AG09319 (cell line): Measurements from ENCODE around the gene DEFB125.
"Not testable (repeated sequence)": the region's sequence is repeated elsewhere in the genome, so short reads cannot be mapped to it uniquely, and the experiment has no call there.

Experiments used
- DNase-seq: peaks from one replicate; pipeline ENCODE4 v3.0.0-alpha.2; 2010; ENCODE audit warnings: low read depth; ENCODE audit errors: extremely low read depth
- CTCF ChIP-seq: IDR thresholded peaks from 2 replicates; pipeline ENCODE4 v1.5.1; 2011; ENCODE audit warnings: low read depth, mild to moderate bottlenecking, inconsistent platforms, low read length, moderate library complexity

Gene DEFB125

GRCh38 chr20:77231-77630 lies 10.2 kb upstream of the DEFB125 start:
- DNase-seq = no peak
- no peak for TF ChIP-seq CTCF

- no peak for TF ChIP-seq CTCF
These were observed 9.1 kb upstream of the DEFB125 start for GRCh38 chr20:78338-78737.

GRCh38 chr20:79565-79964 lies 7.9 kb upstream of the DEFB125 start:
- no peak for TF ChIP-seq CTCF
- no peak for DNase-seq

More at GRCh38 chr20:78338-78737, 9.1 kb upstream of the DEFB125 start:
- no peak for DNase-seq

- DNase-seq = no peak
- no peak for TF ChIP-seq CTCF
These were observed 3.2 kb downstream of the DEFB125 start for GRCh38 chr20:90651-91050.

GRCh38 chr20:93641-94040 lies 6.2 kb downstream of the DEFB125 start:
- TF ChIP-seq CTCF = no peak
- no peak for DNase-seq

GRCh38 chr20:95215-95614 lies 7.7 kb downstream of the DEFB125 start:
- DNase-seq = no peak

GRCh38 chr20:97691-98090 lies 10.2 kb downstream of the DEFB125 start:
- not testable (repeated sequence) for DNase-seq

More at GRCh38 chr20:95215-95614, 7.7 kb downstream of the DEFB125 start:
- no peak for TF ChIP-seq CTCF

- DNase-seq = no peak
- TF ChIP-seq CTCF = no peak
These were observed 14.5 kb downstream of the DEFB125 start for GRCh38 chr20:101975-102374.
